Lower leg skin (tissue), 3 donors: ENCODE data around the gene PLEKHB2.

ENCODE experiments used
- POLR2A ChIP-seq, 2 donors: fragments of 450-650 bp; IDR thresholded peaks; one replicate each; pipeline ENCODE4 v1.6.1; 2016 to 2017; ENCODE audit warnings: antibody characterized with exemption in 2 of 2, mild to moderate bottlenecking in 1 of 2, moderate library complexity in 1 of 2
- TF ChIP-seq, protein P1 (sequence below), 3 donors: fragments of 450-650 bp; IDR thresholded peaks; one replicate each; pipeline ENCODE4 v1.5.1; 2016; ENCODE audit warnings: antibody characterized with exemption in 3 of 3, mild to moderate bottlenecking in 3 of 3, moderate library complexity in 2 of 3

DNA sequence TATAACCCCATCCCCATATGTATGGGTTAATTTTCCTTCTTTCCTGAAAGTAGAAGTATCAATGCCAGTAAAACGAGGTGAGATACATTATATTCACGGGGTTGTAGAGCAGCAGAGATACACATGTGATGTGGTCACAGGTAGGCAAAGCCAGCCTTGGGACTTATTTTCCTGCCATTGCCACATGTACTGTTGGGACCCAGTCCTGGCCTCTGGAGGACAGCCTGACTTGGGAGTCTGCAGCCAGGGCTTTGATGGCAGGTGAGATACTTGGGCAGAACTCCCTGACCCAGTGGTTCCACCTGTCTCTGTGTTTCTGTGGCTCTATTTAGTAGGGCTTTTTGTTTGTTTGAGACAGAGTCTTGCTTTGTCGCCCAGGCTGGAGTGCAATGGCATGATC is 18.1 kb downstream of the PLEKHB2 start:
- TF ChIP-seq, protein P1, sequence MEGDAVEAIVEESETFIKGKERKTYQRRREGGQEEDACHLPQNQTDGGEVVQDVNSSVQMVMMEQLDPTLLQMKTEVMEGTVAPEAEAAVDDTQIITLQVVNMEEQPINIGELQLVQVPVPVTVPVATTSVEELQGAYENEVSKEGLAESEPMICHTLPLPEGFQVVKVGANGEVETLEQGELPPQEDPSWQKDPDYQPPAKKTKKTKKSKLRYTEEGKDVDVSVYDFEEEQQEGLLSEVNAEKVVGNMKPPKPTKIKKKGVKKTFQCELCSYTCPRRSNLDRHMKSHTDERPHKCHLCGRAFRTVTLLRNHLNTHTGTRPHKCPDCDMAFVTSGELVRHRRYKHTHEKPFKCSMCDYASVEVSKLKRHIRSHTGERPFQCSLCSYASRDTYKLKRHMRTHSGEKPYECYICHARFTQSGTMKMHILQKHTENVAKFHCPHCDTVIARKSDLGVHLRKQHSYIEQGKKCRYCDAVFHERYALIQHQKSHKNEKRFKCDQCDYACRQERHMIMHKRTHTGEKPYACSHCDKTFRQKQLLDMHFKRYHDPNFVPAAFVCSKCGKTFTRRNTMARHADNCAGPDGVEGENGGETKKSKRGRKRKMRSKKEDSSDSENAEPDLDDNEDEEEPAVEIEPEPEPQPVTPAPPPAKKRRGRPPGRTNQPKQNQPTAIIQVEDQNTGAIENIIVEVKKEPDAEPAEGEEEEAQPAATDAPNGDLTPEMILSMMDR (IDR thresholded peaks at IDR 0.05) = no peak
- no peak for TF ChIP-seq POLR2A (IDR thresholded peaks at IDR 0.05)
